RCC 7860 (cell line): ENCODE measurements around the gene SMCO1.
"Not testable (repeated sequence)": the region's sequence is repeated elsewhere in the genome, so short reads cannot be mapped to it uniquely, and the experiment has no call there.

Experiments
- DNase-seq: peaks from one replicate; pipeline ENCODE4 v3.0.0-alpha.2; 2015; ENCODE audit warnings: low spot score
- FAIRE-seq: peaks from 2 replicates; lab custom pipeline; 2012; peaks lifted over from hg19 to GRCh38; lab: Jason Lieb, UNC

The SMCO1 gene

DNA sequence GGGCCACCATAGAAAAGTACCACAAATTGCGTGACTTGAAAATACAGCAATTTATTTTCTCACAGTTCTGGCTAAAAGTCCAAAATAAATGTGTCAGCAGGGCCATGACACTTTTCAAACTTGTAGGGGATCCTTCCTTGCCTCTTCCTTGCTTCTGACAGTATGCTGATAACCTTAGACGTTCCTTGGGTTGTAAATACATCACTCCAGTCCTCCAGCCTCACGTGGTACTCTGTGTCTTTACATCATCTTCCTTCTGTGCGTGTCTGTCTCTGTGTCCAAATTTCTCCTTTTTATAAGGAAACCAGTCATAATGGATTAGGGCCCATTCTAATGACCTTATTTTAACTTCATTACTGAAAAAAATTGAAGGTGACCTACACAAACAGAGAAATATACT is 19.0 kb downstream of the SMCO1 start:
- DNase-seq = no peak
- no peak for FAIRE-seq

DNA sequence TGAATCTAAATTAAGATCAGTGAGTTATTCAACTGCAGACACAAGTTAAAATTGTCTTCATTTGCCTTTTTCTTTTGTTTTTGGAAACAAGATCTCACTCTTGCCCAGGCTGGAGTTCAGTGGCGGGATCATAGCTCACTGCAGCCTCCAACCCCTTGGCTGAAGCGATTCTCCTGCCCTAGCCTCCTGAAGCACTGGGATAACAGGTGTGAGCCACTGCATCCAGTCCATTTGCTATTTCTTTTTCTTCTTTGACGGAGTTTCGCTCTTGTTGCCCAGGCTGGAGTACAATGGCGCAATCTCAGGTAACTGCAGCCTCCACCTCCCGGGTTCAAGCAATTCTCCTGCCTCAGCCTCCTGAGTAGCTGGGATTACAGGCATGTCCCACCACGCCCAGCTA is 21.9 kb downstream of the SMCO1 start:
- FAIRE-seq (no peak), DNase-seq (no peak)

DNA sequence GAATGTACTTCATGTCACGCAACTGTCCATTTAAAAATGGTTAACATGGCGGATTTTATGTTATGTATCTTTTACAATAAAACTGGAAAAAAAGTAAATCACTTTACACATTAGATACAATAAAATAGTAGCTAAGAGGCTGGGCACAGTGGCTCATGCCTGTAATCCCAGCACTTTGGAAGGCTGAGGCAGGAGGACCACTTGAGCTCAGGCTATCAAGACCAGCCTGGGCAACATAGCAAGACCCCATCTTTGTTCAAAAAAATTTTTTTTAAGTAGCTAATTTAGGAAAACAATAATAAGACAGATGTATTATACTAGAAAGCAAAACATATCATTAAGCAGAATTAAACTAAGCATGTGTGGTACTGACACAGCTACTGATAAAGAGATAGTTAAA is 23.1 kb downstream of the SMCO1 start:
- FAIRE-seq (no peak), DNase-seq (no peak)

DNA sequence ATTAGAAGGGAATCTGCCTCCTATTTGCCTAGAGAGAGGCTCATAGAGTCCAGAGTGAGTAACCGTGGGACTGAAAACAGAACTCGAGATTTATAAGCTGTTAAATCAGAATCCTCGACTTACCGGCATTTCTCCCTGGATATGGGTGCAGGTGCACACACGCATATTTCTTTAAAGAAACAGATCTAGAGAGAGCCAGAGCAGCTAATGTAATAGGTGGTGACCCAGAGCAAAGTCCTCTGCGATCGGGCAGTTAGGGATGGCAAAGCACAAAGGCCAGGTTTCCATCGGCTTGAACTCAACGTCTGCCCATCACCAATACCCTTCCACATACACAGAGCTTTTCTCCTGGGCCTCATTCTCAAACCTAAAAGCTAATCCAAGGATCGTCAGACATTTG is 25.4 kb downstream of the SMCO1 start:
- FAIRE-seq = no peak
- no peak for DNase-seq

DNA sequence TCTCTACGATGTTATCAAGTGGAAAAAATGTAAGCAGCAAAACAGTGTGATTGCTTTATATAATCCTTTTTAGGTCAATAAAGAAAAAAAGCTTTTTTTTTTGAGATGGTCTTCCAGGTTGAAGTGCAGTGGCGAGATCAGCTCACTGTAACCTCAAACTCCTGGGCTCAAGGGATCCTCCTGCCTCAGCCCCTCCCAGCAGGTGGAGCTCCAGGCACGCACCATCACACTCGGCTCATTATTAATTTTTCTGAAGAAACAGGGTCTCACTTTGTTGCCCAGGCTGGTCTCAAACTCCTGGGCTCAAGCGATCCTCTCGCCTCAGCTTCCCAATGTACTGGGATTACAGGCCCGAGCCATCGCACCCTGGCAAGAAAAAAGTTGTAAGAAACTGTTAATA is 28.9 kb downstream of the SMCO1 start:
- FAIRE-seq (no peak), DNase-seq (no peak)

DNA sequence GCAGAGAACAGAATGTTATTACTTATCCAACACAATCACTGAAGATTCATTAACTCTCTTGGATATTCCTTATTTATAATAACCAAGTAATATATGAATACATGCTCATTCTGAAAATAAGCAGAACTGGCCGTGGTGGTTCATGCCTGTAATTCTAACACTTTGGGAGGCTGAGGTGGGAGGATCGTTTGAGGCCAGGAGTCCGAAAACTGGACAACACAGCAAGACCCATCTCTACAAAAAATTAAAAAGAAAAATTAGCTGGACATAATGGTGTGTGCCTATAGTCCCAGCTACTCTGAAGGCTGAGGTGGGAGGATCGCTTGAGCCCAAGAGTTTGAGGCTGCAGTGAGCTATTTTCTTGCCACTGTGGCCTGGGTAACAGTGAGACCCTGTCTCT is 37.5 kb downstream of the SMCO1 start:
- FAIRE-seq (no peak), DNase-seq (no peak)

DNA sequence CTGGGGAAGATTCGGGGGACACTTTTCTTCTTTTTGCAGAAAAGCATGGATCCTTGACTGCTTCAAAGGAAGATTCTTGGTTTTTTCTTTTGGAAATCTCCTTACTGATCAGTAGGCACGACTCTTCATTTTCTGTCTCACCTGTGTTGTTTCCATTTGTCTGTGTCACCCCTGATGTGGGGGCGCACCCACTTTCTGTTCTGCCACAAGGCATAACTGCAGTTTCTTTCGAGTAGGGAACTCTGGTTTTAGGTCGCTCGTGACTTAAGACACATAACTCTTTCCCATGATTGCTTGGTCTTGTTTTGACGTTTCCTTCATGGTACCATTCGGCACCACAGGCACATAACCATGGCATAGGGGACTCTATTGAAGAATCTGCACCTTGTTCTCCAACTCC is 42.9 kb downstream of the SMCO1 start:
- DNase-seq (no peak), FAIRE-seq (no peak)

DNA sequence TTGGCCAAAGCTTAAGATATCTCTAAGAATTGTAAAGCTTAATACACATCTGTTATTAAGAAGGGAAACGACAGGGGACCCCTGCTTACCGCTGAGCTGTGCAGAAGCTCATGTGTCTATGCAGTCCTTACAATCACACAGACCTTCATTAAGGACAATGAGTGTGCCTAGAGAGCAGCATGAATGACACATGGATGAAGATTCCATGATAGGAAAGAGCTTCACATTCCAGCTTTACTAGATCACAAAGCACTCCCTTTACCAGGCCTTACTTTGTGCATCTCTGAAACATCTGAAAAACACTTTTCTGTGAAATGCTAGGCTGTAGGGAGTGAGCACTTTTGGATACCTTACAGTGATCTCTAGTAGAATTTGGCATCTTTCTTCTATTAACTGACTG is 43.6 kb downstream of the SMCO1 start:
- no peak for FAIRE-seq
- no peak for DNase-seq

DNA sequence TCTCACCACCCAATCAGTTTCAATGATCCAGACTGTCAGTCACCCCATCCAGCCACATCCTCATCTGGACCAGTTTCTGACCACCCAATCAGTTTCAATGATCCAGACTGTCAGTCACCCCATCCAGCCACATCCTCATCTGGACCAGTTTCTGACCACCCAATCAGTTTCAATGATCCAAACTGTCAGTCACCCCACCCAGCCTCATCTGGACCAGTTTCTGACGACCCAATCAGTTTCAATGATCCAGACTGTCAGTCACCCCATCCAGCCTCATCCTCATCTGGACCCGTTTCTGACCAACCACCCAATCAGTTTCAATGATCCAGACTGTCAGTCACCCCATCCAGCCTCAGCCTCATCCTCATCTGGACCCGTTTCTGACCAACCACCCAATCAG is 45.0 kb downstream of the SMCO1 start:
- FAIRE-seq = not testable (repeated sequence)

DNA sequence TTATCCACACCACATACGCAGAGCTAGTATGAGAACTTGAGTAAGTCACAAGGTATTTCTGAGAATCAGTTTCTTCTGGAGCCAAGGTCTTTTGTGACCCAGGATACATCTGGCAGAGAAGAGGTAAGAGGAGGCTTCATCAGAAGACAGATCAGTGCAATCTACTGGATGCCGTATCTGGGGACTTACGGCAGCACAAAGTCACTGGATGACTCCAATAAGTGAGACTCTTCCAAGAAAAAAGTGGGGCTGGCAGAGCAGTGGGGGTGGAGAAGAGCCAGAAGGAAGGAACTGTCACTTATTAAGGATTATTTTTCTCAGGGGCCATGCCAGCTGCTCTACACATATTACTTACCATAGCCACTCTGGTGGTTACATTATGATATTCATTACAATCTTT is 51.3 kb downstream of the SMCO1 start:
- DNase-seq = no peak
- no peak for FAIRE-seq

More for the DNA sequence above, 45.0 kb downstream of the SMCO1 start:
- not testable (repeated sequence) for DNase-seq

DNA sequence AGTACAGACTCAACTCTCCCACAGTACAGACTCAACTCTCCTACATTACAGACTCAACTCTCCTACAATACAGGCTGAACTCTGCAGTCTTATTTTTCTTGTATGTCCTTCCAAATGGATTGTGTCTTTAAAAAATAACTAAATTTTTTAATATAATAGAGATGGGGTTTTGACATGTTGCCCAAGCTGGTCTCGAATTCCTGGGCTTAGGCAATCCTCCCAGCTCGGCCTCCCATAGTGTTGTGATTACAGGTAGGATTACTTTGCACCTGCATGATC is 51.7 kb downstream of the SMCO1 start:
- no peak for DNase-seq
- no peak for FAIRE-seq

DNA sequence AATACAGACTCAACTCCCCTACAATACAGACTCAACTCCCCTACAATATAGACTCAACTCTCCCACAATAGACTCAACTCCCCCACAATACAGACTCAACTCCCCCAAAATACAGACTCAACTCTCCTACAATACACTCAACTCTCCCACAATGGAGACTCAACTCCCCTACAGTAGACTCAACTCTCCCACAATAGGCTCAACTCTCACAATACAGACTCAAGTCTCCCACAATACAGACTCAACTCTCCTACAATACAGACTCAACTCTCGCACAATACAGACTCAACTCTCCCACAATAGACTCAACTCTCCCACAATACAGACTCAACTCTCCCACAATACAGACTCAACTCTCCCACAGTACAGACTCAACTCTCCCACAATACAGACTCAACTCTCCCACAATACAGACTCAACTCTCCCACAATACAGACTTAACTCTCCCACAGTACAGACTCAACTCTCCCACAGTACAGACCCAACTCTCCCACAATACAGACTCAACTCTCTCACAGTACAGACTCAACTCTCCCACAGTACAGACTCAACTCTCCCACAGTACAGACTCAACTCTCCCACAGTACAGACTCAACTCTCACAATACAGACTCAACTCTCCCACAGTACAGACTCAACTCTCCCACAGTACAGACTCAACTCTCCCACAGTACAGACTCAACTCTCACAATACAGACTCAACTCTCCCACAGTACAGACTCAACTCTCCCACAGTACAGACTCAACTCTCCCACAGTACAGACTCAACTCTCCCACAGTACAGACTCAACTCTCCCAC is 52.3 kb downstream of the SMCO1 start:
- not testable (repeated sequence) for FAIRE-seq, DNase-seq

DNA sequence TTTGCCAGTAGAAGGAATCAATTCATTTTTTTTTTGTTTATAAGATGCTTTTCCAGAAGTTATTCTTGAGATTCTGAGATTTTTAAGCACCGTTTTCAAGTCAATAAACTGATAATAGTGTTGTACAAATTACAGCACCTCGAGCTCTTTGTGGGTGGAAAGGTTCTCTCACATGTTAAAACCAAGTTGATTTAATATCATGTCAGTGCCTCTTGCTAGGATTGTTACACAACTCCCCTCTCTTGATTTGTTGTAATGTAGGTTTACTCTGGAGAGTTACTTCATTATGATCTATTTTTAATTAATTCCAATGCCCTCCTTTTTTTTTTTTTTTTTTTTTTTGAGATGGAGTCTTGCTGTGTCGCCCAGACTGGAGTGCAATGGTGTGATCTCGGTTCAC is 57.1 kb downstream of the SMCO1 start:
- FAIRE-seq (no peak), DNase-seq (no peak)

DNA sequence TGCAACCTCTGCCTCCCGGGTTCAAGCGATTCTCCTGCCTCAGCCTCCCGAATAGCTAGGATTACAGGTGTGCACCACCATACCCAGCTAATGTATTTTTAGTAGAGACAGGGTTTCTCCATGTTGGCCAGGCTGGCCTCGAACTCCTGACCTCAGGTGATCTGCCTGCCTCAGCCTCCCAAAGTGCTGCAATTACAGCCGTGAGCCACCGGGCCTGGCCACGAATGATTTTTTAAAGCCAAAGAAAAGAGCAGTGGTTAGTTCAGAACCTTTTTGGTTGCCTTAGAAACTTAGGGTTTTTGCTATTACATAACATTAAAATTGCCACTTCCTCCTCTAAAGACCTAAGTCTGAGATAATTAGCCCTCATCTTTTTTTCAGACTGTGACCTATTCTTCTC is 57.7 kb downstream of the SMCO1 start:
- not testable (repeated sequence) for FAIRE-seq, DNase-seq
